IPS DF 19.7 (cell line): Measurements from ENCODE around the gene ABCC4.

ENCODE experiments used
- DNase-seq: peaks from one replicate; pipeline ENCODE4 v3.0.0-alpha.2; 2013; ENCODE audit warnings: low read depth, low spot score

ABCC4 gene

DNA sequence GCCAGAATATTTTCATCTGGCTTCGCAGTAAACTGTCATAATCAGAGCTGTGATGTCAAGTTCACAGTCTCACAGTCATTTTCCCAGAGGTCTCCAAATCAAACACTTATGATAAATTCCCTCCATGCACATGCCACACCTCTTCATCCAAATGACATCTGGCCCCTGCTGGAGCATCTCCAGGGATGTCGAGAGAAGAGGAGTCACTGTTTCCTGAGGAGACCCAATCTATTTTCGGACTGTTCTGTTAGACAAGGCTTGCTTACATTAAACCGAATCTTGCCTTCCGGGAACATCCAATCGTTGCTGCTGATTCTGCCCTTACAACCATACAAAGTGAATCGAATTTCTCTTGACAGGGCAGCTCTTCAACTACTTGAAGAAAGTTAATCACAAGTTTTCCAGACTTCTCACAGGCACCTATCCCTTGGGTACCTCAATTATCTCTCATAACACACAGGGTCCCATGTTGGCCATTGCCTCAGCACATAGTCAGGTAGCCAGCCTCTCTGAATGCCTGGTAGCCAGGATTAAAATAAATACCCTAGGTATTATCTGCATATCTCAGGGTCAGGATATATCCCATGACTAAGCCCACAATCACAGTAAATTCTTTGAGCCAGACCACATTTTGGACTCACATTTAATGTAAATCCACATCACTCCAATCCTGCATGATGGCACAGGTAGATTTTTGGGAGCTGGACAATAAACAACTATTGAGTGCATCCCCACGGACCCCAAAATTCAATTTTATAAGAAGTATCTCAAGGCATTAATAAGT, 182.5 kb downstream of the ABCC4 start:
- no peak for DNase-seq

DNA sequence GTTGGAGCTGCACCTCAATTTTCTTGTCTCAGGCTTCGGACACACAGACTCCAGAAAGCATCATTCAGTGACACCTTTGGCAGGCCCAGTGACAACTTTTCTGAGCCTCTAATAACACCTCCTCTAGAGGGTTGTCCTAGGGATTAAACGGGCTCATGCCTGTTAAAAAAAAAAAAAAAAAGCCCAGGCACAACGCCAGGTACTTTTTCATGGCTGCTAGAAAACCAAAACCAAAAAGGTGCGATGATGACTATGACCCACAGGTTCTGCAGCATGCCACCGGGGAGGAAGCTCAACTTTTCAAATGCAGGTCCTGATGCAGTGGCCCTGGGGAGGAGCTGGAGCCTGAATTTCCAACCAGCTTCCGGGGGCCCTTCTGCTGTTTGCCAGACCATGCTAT, 184.2 kb downstream of the ABCC4 start:
- no peak for DNase-seq

DNA sequence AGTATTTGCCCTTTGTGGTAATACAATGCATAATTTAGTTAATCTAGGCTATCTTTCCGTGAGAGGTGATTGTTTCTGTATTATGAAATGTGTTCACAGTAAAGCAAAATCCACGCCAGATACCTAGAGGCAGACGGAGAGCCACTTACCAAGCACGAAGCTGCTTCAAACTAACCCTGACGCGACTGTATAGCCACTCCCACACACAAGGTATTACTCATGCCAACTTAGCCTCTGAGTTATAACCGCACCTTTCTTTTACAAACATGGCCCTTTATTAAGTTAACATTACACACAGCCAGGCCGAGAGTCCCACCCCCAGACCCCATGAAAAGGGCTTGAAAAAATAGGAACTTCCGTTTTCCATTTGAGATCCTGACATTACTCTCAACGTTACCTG, 185.7 kb downstream of the ABCC4 start:
- DNase-seq = no peak

- no peak for DNase-seq
Observed at GRCh38 chr13:95113601-95114000, 187.7 kb downstream of the ABCC4 start.

GRCh38 chr13:95112883-95113282, 188.4 kb downstream of the ABCC4 start:
- no peak for DNase-seq

DNA sequence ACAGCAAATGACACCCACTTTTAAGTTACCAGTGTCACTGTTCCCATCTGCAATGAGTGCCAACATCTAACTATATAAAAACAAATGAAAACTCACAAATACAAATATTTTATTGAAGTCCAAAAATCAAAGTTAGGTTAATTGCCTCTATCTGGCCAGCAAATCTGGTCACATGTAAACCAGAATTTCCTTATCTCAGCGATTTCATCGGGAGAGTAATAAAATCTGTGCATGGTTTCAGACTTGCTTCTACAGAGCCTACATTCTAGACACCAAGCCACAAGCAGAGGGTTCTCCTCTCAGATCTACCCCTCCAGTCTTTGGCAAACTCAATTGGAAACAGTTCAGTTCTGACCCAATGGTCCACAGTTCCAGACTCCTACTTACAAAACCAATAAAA, 189.6 kb downstream of the ABCC4 start:
- no peak for DNase-seq

DNA sequence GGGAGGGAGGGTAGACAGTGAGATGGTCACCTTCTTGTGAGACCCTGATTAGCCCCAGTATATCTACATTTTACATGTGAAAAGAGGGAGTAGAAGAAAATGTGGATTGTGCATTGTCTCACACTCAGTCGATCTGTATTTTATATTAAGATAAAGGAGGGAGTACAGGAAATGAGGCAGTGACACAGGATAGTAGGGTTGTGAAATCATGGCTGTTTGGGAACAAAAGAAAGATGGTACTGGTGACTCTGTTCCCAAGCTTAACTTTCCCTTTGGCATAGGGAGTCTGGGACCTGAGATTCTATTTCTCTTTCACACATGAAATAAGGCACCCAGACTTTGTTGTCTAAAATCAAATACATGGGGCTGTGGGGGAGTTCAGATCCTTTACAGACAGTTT, 194.7 kb downstream of the ABCC4 start:
- DNase-seq = no peak

DNA sequence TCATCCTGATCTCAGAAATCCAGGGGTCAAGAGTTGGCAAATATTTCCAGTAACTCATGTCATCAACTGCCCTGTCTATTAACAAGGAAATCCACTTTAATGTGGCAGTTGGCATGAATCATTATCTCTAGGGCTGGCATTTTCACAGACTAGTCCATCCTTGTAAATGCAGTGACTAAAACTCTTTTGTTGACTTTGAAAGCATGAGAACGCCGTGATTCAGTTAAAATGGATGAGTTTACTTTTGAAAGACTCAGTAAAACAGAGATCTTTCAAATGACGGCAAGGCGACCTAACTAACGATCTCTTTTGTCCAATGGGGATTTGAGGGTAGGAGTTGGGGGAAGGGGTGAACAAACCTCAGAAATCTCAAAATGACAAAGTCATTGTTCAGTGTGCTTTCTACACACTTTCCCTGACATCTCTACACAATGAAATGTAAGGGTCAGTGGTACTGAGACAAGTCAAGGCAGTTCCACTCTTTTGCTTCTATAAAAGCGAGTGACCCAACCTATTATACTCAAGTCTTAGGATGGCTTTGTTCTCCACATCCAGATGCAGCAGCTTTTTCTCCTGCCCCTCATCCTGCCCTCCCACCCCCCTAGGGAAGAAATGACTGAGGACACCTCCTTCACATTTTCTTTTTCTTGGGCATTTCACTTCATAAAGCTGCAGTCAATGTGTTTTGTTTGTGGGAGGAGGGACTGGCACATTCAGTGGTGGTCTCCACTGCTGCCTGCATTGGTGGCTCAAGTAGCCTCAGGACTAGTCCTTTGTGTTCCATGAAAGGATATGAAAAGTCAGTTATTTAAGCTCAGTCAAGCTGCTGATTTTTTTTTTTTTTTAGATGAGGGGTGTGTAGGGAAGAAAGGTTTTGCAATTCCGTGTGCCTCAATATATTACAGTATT, 200.5 kb downstream of the ABCC4 start:
- no peak for DNase-seq

DNA sequence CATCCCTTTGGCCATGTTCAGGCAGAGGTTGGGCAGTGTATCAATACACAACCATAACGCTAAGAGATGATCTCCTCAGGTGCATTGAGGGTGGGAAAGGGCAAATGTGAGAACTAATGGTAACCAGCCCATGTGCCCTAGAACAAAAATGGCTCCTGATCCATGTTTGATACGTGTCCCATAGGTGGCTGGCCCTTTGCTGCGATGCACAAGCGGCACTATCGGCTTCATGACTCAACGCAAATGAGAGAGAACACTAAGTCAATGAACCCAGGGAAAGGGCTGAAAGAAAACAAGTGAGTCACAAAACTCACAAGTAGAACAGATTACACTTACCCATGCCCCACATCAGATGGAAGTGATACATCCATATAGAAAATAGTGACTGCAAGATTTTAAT, 201.7 kb downstream of the ABCC4 start:
- no peak for DNase-seq

GRCh38 chr13:95098916-95099315, 202.3 kb downstream of the ABCC4 start:
- DNase-seq = no peak

- DNase-seq = no peak
Observed at GRCh38 chr13:95091755-95092154, 209.5 kb downstream of the ABCC4 start.

GRCh38 chr13:95087746-95088305, 213.4 kb downstream of the ABCC4 start:
- DNase-seq = no peak

- DNase-seq = no peak
Observed at GRCh38 chr13:95086761-95087160, 214.5 kb downstream of the ABCC4 start.

DNA sequence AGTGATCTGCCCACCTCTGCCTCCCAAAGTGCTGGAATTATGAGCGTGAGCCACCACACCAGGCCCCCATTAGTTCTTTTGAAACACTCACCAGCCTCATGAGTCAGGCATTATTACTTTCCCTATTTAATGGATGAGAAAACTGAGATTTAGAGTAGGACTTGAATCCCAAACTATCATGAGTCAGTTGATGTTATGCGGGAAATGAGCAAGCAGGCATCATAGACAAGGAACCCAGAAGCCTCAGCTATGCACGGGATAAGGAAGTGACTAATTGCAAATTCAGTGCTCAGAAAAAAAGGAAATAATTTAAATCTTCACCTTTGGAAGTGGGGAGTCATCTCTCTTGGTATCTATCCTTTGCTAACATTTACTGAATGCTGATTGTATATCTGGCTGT, 217.5 kb downstream of the ABCC4 start:
- DNase-seq = no peak

GRCh38 chr13:95083066-95083465, 218.2 kb downstream of the ABCC4 start:
- no peak for DNase-seq

GRCh38 chr13:95075506-95075905, 225.7 kb downstream of the ABCC4 start:
- no peak for DNase-seq

DNA sequence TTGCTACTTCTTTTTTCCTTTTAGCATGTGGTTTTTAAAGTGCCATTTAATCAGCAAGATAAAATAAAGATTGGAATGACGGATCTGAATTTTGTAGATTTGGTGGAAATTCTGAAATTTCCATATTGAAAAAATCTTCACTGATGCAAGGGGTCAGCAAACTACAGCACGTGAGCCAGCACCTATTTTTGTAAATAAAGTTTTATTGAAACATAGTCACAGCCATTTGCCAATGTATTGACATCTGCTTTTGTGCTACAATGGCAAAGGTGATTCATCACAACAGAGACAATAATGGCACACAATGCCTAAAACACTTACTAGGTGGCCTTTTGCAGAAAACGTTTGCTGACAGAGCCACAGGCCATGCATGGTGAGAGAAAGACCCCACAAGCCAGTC, 226.4 kb downstream of the ABCC4 start:
- no peak for DNase-seq

DNA sequence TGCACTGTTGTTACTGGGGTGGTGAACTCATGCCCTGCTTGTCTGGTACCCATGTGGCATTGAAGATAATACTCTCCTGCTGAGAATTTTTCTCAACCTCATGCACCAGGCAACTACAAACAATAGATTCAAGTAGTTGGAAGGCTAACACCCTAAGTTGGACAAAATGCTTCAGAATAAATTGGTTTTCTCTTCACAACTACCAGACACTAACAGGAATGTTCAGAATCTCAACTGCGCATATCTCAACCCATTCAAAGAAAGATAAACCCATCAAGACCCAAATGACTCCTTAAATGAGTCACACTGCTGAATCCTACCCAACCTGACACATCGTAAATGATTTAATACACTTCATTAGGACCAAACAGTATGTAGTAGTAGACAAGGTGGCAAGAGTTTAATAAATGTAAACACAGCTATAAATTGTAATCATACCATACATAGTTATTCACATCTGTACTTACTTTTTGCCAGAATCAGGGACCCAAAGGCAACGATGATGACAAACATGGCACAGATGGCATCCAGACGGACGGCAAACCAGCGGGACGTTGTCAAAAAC, 227.4 kb downstream of the ABCC4 start:
- no peak for DNase-seq

DNA sequence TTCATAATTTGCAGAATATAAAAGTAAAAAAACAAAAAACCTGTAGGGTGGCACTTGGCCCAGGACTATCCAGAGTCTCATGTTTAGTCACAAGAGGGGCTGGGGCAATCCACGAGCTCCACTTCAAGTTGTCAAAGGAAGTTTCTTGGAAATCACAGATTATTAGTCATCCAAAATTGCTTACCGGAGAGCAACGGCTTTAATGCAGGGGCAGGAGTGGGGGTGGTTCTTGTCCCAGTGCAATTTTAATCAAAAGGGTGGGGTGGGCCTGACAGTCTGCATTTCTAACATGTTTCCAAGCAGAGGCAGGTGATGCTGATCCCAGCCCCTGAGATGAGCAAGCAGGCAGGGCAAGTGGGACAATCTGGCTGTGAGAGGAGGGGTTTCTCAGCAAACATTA, 233.9 kb downstream of the ABCC4 start:
- no peak for DNase-seq

DNA sequence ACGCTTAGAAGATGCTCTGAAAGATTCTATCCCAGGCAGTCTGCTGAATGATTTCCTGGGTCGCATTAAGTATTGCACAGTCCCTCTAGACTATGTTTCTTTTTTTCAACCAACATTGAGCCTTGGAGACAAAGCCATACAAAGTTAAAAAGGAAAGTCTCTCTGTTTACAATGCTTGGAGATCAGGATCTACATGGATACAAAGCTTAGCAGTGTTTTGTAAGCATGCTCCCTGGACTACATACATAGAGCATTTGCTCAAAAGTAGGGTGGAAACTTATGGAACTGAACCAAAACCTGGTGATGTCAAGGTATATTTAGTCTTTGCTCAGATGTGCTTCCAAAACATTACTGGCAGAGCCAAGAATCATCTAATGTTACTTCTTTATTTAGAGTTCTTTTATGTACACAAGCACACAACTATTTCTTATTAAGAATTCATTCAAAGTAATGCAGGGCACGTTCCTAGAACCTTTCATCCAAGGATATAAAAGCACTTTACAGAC, 241.2 kb downstream of the ABCC4 start:
- no peak for DNase-seq

GRCh38 chr13:95059306-95059705, 241.9 kb downstream of the ABCC4 start:
- DNase-seq = no peak

DNA sequence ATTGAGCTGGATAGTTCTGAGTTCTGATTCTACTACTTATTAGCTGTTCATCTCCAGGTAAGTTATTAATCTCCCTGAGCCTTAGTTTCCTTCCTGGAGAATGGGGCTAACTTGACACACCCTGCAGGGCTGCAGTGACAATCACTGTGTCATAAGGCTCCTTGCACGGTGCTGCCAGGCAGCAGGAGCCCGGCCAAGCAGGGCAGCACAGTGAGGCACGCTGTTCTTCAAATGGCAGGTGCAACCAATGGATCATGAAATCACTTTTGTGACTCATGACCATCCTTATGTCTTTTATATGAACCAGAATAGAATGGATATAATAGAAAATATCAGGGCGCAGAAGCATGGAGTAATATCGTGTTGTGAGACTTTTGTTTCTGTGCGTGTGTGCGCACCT, 242.6 kb downstream of the ABCC4 start:
- DNase-seq = no peak
